A549 (cell line): ENCODE data around the gene S100A12. TPM values are rescaled to one million over a fixed set of nuclear protein-coding genes. Genes with fewer than 3 reads are reported as not detected.

Experiments used
- ATAC-seq, 2 experiments: fragments of 200-7000 bp in 1 of 2; fragments of >200 bp in 1 of 2; cut with Nextera tagmentation in 1 of 2; cut with Tn5 transposase in 1 of 2; 3 replicates each; pipeline versions ENCODE4 v1.8.0 to v1.9.1; 2018 to 2020; ENCODE audit warnings: mild to moderate bottlenecking in 1 of 2, moderate library complexity in 1 of 2
- CTCF ChIA-PET: fragments of 300-600 bp; sonication (Branson Sonifier 250); formaldehyde crosslinking; extraction: SDS; loops from one replicate; lab custom pipeline; 2021; ENCODE audit warnings: antibody characterized with exemption, inconsistent platforms; lab: Yijun Ruan, JAX
- POLR2A ChIA-PET: fragments of 350-600 bp; formaldehyde crosslinking; extraction: SDS; loops from one replicate; lab custom pipeline; 2021; ENCODE audit warnings: antibody characterized with exemption, inconsistent platforms; lab: Yijun Ruan, JAX
- DNase-seq, 2 experiments: peaks; one replicate each; pipeline versions ENCODE4 v3.0.0 to v3.0.0-alpha.2; 2011 to 2016; ENCODE audit warnings: low read depth in 1 of 2, low spot score in 1 of 2
- FAIRE-seq: peaks from 2 replicates; lab custom pipeline; 2011; peaks lifted over from hg19 to GRCh38; lab: Jason Lieb, UNC
- H3K27ac ChIP-seq, 2 experiments: fragments of >200 bp; sonication (Bioruptor Twin); formaldehyde crosslinking; 3 replicates each; pipeline ENCODE4 v1.5.1; 2016 to 2017
- H3K4me1 ChIP-seq: fragments of >200 bp; sonication (Bioruptor Twin); formaldehyde crosslinking; 3 replicates; pipeline ENCODE4 v1.6.1; 2016
- H3K4me2 ChIP-seq: fragments of >200 bp; sonication (Bioruptor Twin); formaldehyde crosslinking; 3 replicates; pipeline ENCODE4 v1.6.1; 2016
- H3K4me3 ChIP-seq: fragments of >200 bp; sonication (Bioruptor Twin); formaldehyde crosslinking; 3 replicates; pipeline ENCODE4 v1.5.1; 2016
- H3K9me3 ChIP-seq: fragments of >200 bp; sonication (Bioruptor Twin); formaldehyde crosslinking; 3 replicates; pipeline ENCODE4 v1.6.1; 2016
- BCL3 ChIP-seq: fragments of >200 bp; sonication (Bioruptor Twin); formaldehyde crosslinking; IDR thresholded peaks from 3 replicates; pipeline ENCODE4 v1.6.1; 2016
- CBX8 ChIP-seq: fragments of 200-600 bp; sonication (generic); IDR thresholded peaks from 2 replicates; pipeline ENCODE4 v1.6.1; 2016
- ELK1 ChIP-seq: fragments of 150-350 bp; IDR thresholded peaks from 2 replicates; pipeline ENCODE4 v1.6.1; 2014; ENCODE audit warnings: low read depth, mild to moderate bottlenecking, low read length
- EP300 ChIP-seq, 2 experiments: fragments of >200 bp; sonication (Bioruptor Twin); formaldehyde crosslinking; IDR thresholded peaks; 2 replicates in 1 of 2; 3 replicates in 1 of 2; pipeline ENCODE4 v1.6.1; 2016 to 2017
- FOSB ChIP-seq: fragments of 250-450 bp; sonication (Bioruptor Pico); IDR thresholded peaks from 2 replicates; pipeline ENCODE4 v1.5.0; 2020; ENCODE audit warnings: mild to moderate bottlenecking, moderate library complexity
- HDAC2 ChIP-seq: fragments of 200-600 bp; sonication (generic); IDR thresholded peaks from 2 replicates; pipeline ENCODE4 v1.6.1; 2016
- JUN ChIP-seq, 2 experiments: fragments of >200 bp; sonication (Bioruptor Twin); formaldehyde crosslinking; IDR thresholded peaks; 2 replicates in 1 of 2; 3 replicates in 1 of 2; pipeline ENCODE4 v1.6.1; 2016 to 2017
- KDM5A ChIP-seq: fragments of 200-600 bp; sonication (generic); IDR thresholded peaks from 2 replicates; pipeline ENCODE4 v1.6.1; 2016; ENCODE audit warnings: antibody characterized with exemption, mild to moderate bottlenecking
- MAX ChIP-seq: IDR thresholded peaks from 2 replicates; pipeline ENCODE4 v1.6.1; 2012
- MYC ChIP-seq: IDR thresholded peaks from 2 replicates; pipeline ENCODE4 v1.6.1; 2012; ENCODE audit warnings: mild to moderate bottlenecking, inconsistent platforms, low read length, improper control_type of control experiment, borderline replicate concordance
- NPAS2 ChIP-seq: fragments of 250-450 bp; sonication (Bioruptor Pico); IDR thresholded peaks from 2 replicates; pipeline ENCODE4 v1.8.0; 2022; ENCODE audit warnings: mild to moderate bottlenecking, moderate library complexity, borderline replicate concordance
- NR3C1 ChIP-seq: fragments of >200 bp; sonication (Bioruptor Twin); formaldehyde crosslinking; IDR thresholded peaks from 3 replicates; pipeline ENCODE4 v1.6.1; 2017
- POLR2A ChIP-seq: IDR thresholded peaks from 2 replicates; pipeline ENCODE4 v1.6.1; 2012; ENCODE audit warnings: mild to moderate bottlenecking, low read length
- POLR2AphosphoS2 ChIP-seq: conservative IDR thresholded peaks from 2 replicates; pipeline ENCODE4 v1.6.1; 2012; ENCODE audit warnings: low read length, improper control_type of control experiment, inconsistent platforms
- REST ChIP-seq: fragments of 200-600 bp; sonication (generic); IDR thresholded peaks from 2 replicates; pipeline ENCODE4 v1.6.1; 2016; ENCODE audit warnings: antibody characterized with exemption, mild to moderate bottlenecking, moderate library complexity
- RNF2 ChIP-seq: fragments of 200-600 bp; sonication (generic); IDR thresholded peaks from 2 replicates; pipeline ENCODE4 v1.6.1; 2016; ENCODE audit warnings: low read depth, mild to moderate bottlenecking, antibody characterized with exemption, moderate library complexity, borderline replicate concordance
- SMC3 ChIP-seq: fragments of >200 bp; sonication (Bioruptor Twin); formaldehyde crosslinking; IDR thresholded peaks from 3 replicates; pipeline ENCODE4 v1.6.1; 2018; ENCODE audit warnings: inconsistent platforms
- TFCP2L1 ChIP-seq: fragments of 250-450 bp; sonication (Bioruptor Pico); IDR thresholded peaks from 2 replicates; pipeline ENCODE4 v1.5.0; 2021; ENCODE audit warnings: mild to moderate bottlenecking
- USF2 ChIP-seq: fragments of 450-650 bp; IDR thresholded peaks from 2 replicates; pipeline ENCODE4 v1.6.1; 2014; ENCODE audit warnings: antibody characterized with exemption
- ZNF302 ChIP-seq: fragments of 250-450 bp; sonication (Bioruptor Pico); IDR thresholded peaks from 2 replicates; pipeline ENCODE4 v1.9.0; 2021; ENCODE audit warnings: inconsistent platforms, mild to moderate bottlenecking, moderate library complexity
- WGBS: methylation state at CpG from one replicate; pipeline ENCODE4 v1.1.6; 2017; ENCODE audit errors: missing lambda C conversion rate; 5-methylcytosine and 5-hydroxymethylcytosine counted together
- polyA plus RNA-seq, 4 experiments: library from polyadenylated mRNA; depleted of rRNA in 3 of 4; stranded (reverse); fragments of >200 nt; fragmentation: RNase III in 1 of 4; extraction: RNeasy Plus Mini Kit Qiagen cat#74134 plus additional on column Dnase treatment in 1 of 4; gene quantifications; 2 replicates in 3 of 4; 3 replicates in 1 of 4; pipeline ENCODE4 v1.2.3, GENCODE V29; 2011 to 2017

Gene S100A12
- polyA plus RNA-seq, 2 of the 4 experiments (the other 2 are of a cell fraction): not detected

GRCh38 chr1:153370146-153370545 lies 5.3 kb downstream of the S100A12 start:
- TF ChIP-seq ELK1 (no peak), MYC (no peak), REST (no peak), JUN (IDR thresholded peaks at IDR 0.05) (no peak), USF2 (no peak), KDM5A (no peak), POLR2A (no peak), SMC3 (no peak), EP300 (IDR thresholded peaks at IDR 0.05) (no peak), MAX (no peak), NR3C1 (no peak)
- Histone ChIP-seq H3K27ac (no peak overlapping the region), H3K9me3 (no peaks in the 10 kb centered on the region), H3K4me2 (no peak overlapping the region), H3K4me1 (no peaks in the 10 kb centered on the region), H3K4me3 (no peak overlapping the region)
- ATAC-seq: no peak
- no peak for FAIRE-seq
- ChIA-PET CTCF (interaction anchor here (1.1 to 1.4 kb wide), 2 partner anchors 15 to 125 kb away, joined by 3 to 6 read pairs; no protein-coding TSS in a partner anchor), POLR2A (no interaction called here)
- DNase-seq: no peak
- WGBS: 21% methylated on average over 3 of the region's 3 CpGs

- 7% methylated on average over 2 of the region's 2 CpGs for WGBS
- FAIRE-seq (no peak), DNase-seq (no peak), ATAC-seq (no peak)
- TF ChIP-seq HDAC2 (no peak), FOSB (CRISPR knock-in tag) (no peak), NPAS2 (CRISPR knock-in tag) (no peak), ZNF302 (CRISPR knock-in tag) (no peak), CBX8 (no peak), EP300 (IDR thresholded peaks at IDR 0.05) (no peak), BCL3 (no peak), TFCP2L1 (CRISPR knock-in tag) (no peak), RNF2 (no peak), POLR2AphosphoS2 (no peak)
- ChIA-PET CTCF (interaction anchor here (1.4 to 7.7 kb wide), 3 partner anchors 14 to 126 kb away, joined by 5 to 70 read pairs (median 12); no protein-coding TSS in a partner anchor), POLR2A (no interaction called here)
- Histone ChIP-seq H3K27ac (no peak overlapping the region), H3K4me2 (no peak overlapping the region), H3K9me3 (no peaks in the 10 kb centered on the region), H3K4me1 (no peaks in the 10 kb centered on the region), H3K4me3 (no peak overlapping the region)
Observed at GRCh38 chr1:153368495-153368894, 6.9 kb downstream of the S100A12 start.
